Epidermal melanocyte (primary cell): ENCODE results near the gene SLC29A3.

Source experiments
- DNase-seq: peaks from one replicate; pipeline ENCODE4 v3.0.0; 2011; ENCODE audit warnings: low spot score; ENCODE audit not compliant: insufficient read length

SLC29A3 gene

GRCh38 chr10:71390921-71391690, 72.0 kb downstream of the SLC29A3 start:
- no peak for DNase-seq

DNA sequence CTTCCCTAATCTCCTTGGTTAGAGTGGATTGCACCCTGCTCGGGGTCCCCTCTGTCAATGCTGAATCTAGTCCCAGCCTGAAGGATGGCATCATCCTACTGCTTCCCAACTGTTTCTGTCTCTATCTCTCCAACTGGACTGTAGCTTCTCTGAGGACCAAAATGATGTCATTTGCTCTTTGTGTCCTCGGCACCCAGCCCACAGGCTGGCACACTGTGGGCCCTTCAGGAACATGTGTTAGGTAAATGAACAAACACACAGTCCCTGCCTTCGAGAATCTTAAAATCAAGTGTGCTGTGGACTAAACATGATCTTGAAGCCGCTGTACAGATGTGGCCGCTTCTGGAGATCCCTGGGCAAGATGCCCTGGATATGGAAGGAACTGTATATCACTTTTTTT, 72.6 kb downstream of the SLC29A3 start:
- no peak for DNase-seq

GRCh38 chr10:71392292-71392691, 73.2 kb downstream of the SLC29A3 start:
- DNase-seq, result no peak

- no peak for DNase-seq
Measured at GRCh38 chr10:71392791-71393781, 74.0 kb downstream of the SLC29A3 start.

GRCh38 chr10:71393841-71394475, 74.9 kb downstream of the SLC29A3 start:
- DNase-seq, result no peak

DNA sequence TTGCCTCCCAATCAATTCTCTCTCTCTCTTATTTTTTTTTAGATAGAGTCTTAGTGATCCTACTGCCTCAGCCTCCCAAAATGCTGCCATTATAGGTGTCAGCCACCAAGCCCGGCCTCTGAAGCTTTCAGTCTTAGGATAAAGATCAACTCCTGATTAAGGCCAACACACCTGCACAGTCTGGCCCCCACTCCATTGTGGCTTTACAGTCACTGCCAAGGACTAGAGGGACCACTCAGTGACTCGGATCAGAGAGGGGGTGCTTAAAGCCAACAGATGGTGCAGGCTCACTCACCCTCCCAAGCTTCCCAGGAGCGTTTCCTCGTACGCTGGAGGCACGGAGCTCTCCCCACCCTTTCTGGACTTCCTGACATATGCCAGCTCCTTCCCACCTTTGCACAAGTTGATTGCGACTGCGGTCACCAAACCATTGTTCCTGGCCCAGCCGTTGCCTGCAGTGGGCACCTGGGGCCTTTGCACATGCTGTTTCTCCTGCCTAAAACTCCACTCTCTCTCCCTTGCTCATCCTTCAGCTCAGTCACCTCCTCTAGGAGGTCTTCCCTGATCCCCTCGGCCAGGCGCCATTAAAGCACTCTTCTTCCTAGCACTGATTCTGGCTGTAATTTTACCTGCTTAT, 76.0 kb downstream of the SLC29A3 start:
- peak; percentile 10 for DNase-seq

- peak; percentile 14 for DNase-seq
Measured at GRCh38 chr10:71395621-71396020, 76.6 kb downstream of the SLC29A3 start.

- DNase-seq, result peak; percentile 10
Measured at GRCh38 chr10:71396084-71396710, 77.1 kb downstream of the SLC29A3 start.

- no peak for DNase-seq
Measured at GRCh38 chr10:71396711-71397295, 77.7 kb downstream of the SLC29A3 start, which contains the start of gene CDH23. Gene CDH23, plus strand, starts transcription at chr10:71396920. Its CDS starts 42,912 bp downstream, at chr10:71439832.

DNA sequence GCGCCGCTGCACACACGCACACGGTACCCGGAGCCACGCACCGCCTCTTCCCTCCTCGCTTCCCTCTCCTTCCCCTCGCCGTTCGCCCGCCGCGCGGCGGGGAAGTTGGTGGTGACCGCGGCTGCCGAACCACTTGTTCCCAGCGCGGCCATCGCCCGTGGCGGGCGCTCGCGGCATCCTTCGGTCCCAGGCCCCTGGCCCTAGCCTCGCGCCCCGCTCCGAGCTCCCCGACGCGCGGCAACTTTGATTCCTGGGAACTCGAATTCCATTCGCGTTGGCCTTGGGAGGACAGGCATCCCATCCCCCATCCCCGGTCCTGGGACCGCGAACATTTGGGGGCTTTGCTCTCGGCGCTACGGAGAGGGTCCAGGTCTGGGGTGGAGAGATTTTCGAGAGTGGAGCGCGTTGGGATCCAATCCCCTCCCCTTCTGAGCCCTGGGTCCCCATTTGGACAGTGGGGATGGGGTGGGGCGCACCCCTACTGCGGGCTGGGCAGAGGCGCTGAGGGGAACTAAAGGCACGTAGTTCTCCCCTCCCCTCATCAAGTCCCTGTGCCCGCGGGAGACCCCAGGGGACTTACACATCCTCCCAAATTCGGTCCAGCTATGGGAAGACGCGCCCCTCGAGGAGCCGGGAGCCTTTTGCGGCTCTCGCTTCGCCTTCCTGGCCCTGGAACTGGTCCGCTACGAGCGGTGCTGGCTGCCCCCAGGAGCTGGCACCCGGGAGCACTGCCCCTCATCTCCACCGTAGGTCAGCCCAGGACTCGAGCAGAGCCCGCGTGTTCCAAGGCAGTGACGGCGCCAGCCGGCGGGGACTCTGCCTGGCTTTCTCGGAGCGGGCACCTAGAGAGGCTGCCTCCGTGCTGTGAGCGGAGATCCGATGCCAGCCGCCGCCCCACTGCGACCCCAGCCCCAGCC, 78.5 kb downstream of the SLC29A3 start:
- DNase-seq, result no peak

- no peak for DNase-seq
Measured at GRCh38 chr10:71398976-71399375, 79.9 kb downstream of the SLC29A3 start.

DNA sequence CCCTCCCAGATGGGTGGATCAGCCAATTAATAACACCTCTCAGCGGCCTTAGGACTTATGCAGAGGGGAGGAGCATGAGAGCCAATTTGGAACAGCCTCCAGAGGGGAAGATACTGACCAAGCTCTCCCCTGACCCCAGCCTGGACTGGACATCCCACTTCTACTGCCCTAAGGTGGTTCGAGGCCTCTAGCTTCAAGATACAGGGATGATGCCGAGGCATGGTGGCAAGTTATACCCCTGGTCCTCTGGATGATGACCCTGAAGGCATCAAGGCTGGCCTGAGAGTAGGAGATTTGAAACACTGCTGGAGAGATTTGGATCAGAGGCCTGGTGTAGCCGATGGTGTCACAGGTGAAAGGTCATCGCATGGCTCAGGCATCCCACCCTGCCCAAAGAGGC, 80.9 kb downstream of the SLC29A3 start:
- no peak for DNase-seq

GRCh38 chr10:71401056-71401455, 82.0 kb downstream of the SLC29A3 start:
- DNase-seq, result no peak

DNA sequence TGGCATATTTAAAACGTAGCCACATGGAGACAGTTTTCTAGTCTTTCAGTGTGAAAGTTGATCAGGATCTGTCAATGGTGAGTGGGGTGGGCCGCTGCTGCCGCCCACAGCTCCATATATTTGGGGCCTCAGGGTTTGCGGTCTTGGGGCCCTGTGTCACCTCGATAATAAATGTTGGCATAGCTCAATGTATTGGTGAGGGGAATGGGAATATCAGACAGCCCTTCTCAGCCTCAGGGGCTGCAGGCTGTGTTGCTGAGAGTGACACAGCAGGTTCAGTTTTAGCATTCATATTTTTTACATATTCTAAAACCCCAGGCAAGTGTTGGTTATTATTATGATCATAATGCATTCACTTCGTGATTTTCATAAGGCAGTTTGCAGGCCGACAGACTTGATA, 82.9 kb downstream of the SLC29A3 start:
- DNase-seq, result no peak

GRCh38 chr10:71404503-71405295, 85.6 kb downstream of the SLC29A3 start:
- DNase-seq, result no peak

GRCh38 chr10:71406878-71407277, 87.8 kb downstream of the SLC29A3 start:
- DNase-seq, result no peak

DNA sequence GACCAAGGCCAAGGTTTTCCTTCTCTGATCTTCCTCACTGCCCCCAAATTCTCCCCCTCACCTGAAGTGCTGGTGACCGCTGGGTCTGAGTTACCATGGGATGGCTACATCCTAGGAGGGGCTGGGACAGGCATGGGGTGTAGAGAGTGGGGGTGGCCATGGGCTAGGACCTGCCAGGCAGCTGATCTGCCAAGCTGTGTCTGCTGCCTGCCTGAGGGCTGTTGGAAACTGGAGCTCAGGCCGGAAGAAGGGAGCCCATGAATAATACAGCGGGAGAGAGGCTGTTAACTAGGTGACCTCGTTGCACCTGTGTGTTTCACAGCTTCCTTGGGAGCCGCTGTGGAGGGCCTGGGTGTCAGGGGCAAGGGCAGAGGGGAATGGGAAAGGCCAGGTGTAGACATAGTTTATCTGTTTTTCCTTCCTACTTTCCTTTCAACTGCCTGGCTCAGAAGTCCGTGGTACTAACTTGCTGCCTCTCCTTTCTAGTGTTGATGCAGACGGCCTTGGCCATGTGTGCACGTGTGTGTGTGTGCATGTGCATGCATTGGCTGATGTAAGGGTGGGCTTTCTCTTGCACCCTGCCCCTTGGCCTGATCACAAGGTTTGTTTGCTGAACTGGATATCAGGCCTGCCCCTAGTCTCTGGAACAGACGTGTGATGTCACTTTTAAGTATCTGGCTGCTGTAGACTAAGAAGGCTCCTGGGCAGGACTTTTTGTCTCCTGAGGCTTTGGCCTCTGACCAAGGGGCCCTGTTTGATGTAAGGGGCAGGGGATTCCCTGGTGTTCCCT, 89.6 kb downstream of the SLC29A3 start:
- DNase-seq, result no peak
